ENCODE measurements around the gene ITGB3BP. TPM values are rescaled to one million over a fixed set of nuclear protein-coding genes. Genes with fewer than 3 reads are reported as not detected.

The ITGB3BP gene
- total and polyA plus RNA-seq, 2 of the 4 experiments (the other 2 are of a cell fraction): 8.1 to 11.9 TPM

DNA sequence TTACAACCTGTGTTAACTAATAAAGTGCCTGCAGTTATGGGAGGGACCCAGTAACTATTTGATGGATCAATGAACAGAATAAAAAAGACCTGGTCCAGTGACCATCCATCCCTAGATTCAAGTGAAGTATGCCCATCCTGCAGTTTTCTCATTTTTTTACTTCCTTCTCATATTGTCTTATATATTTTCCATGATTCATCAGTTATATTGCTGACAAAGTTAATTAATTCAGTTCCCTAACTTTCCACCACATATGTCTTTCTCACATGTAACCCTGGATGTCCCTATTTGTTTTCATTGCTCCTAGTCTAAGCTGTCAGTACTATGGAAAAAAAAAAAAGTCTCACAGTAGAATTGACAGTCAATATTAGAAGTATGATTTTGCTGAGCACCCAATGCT, 64.3 kb downstream of the ITGB3BP start:
- POLR2A ChIA-PET (ENCODE audit: unreplicated experiment): no interaction called here
- Histone ChIP-seq H3K79me1 (ENCODE audit: low read depth in 1 of 2, low read length in 2 of 2) (no peaks in the 10 kb centered on the region), H2AK5ac (ENCODE audit: low read depth, low read length) (no peak overlapping the region), H2AK9ac (replicated peaks; ENCODE audit: low read depth, low read length, poor library complexity) (no peak overlapping the region), H2BK120ac (ENCODE audit: low read depth, low read length) (no peak overlapping the region), H4K5ac (ENCODE audit: low read depth, low read length) (no peak overlapping the region), H3K9me1 (ENCODE audit: insufficient read depth, low read length) (no peaks in the 10 kb centered on the region), H3K9ac (ENCODE audit: low read depth, low read length) (no peak overlapping the region), H3K18ac (ENCODE audit: low read depth, low read length) (no peak overlapping the region), H2AFZ (replicated peaks; ENCODE audit: low read length, poor library complexity) (no peak overlapping the region), H3K27ac (ENCODE audit: insufficient read depth, low read length) (no peak overlapping the region), H3K4me3 (ENCODE audit: insufficient read depth, low read depth, low read length) (no peak overlapping the region), H4K20me1 (ENCODE audit: insufficient read depth, low read length) (no peaks in the 10 kb centered on the region), H3K4ac (ENCODE audit: low read depth, low read length) (no peak overlapping the region), H3K56ac (ENCODE audit: extremely low read depth, insufficient read depth, low read length) (no peak overlapping the region), H3K4me2 (ENCODE audit: low read depth, low read length) (no peak overlapping the region), H2BK5ac (ENCODE audit: low read depth, low read length, poor library complexity, severe bottlenecking) (no peak overlapping the region), H3K23ac (ENCODE audit: low read depth, low read length) (no peak overlapping the region), H2BK15ac (ENCODE audit: low read depth, low read length) (no peak overlapping the region), H4K8ac (ENCODE audit: low read depth in 2 of 2, low read length in 2 of 2) (no peak overlapping the region), H3K27me3 (ENCODE audit: control insufficient read depth, insufficient read depth, low read length) (no peaks in the 10 kb centered on the region), H3K14ac (replicated peaks; ENCODE audit: low read depth, low read length) (no peak overlapping the region), H2BK20ac (ENCODE audit: low read depth, low read length) (no peak overlapping the region), H4K91ac (ENCODE audit: insufficient read depth, low read depth, low read length) (no peak overlapping the region), H3K36me3 (ENCODE audit: control insufficient read depth, insufficient read depth, low read length) (no peaks in the 10 kb centered on the region), H3K4me1 (ENCODE audit: control insufficient read depth, insufficient read depth, low read length) (no peaks in the 10 kb centered on the region), H3K9me3 (ENCODE audit: control insufficient read depth, insufficient read depth, low read length) (0 out of 2 replicates have a peak, but pooled peaks cover 2% of the 10 kb centered on the region)
- dilution Hi-C loops (cut with HindIII; ENCODE audit: low sequenced_read_pairs, unreplicated experiment) (no loop called here), intact Hi-C loops (cut with micrococcal nuclease) (no loop called here), in situ Hi-C loops (cut with MboI; ENCODE audit: low sequenced_read_pairs) (loop anchor here (10.0 kb wide), 1 partner anchor 134 kb away; the partner anchor contains the start of gene FOXD3)
- no peak for TF ChIP-seq CHD1 (IDR thresholded peaks at IDR 0.05; ENCODE audit: low read depth, low read length)
- TF ChIP-seq MAFK (IDR thresholded peaks at IDR 0.05; ENCODE audit: low read depth, low read length): 0 out of 2 replicates have a peak, but pooled peaks have one; percentile 6
- ATAC-seq (ENCODE audit: low read depth) (no peak), DNase-seq (no peak)
- BruUV-seq (replicated peaks): no TSS peak
- CTCF ChIA-PET: no interaction called here
